Fibroblast of lung (primary cell): ENCODE data around the gene DUS2. TPM values are rescaled to one million over a fixed set of nuclear protein-coding genes. Genes with fewer than 3 reads are reported as not detected.

Source experiments
- DNase-seq, 2 donors: peaks; one replicate each; pipeline versions ENCODE4 v3.0.0 to v3.0.0-alpha.2; 2010; ENCODE audit warnings: low read depth in 2 of 2
- H2AFZ ChIP-seq: 2 replicates; pipeline ENCODE4 v1.5.1; 2012; ENCODE audit warnings: low read length, control low read depth, inconsistent platforms
- H3K27ac ChIP-seq: 2 replicates; pipeline ENCODE4 v1.5.1; 2011; ENCODE audit warnings: low read length, control low read depth; ENCODE audit not compliant: insufficient read depth
- H3K27me3 ChIP-seq: 2 replicates; pipeline ENCODE4 v1.5.1; 2011; ENCODE audit warnings: mild to moderate bottlenecking, low read length; ENCODE audit not compliant: control insufficient read depth, insufficient read depth
- H3K36me3 ChIP-seq: 2 replicates; pipeline ENCODE4 v1.5.1; 2011; ENCODE audit warnings: low read length; ENCODE audit not compliant: control insufficient read depth, insufficient read depth
- H3K4me1 ChIP-seq: 2 replicates; pipeline ENCODE4 v1.5.1; 2011; ENCODE audit warnings: low read length; ENCODE audit not compliant: control insufficient read depth, insufficient read depth; ENCODE audit errors: extremely low read depth
- H3K4me2 ChIP-seq: 2 replicates; pipeline ENCODE4 v1.5.1; 2011; ENCODE audit warnings: low read length, control low read depth; ENCODE audit not compliant: insufficient read depth; ENCODE audit errors: extremely low read depth
- H3K4me3 ChIP-seq, 4 experiments: fragments of 200-600 bp in 1 of 4; sonication (generic) in 1 of 4; replicated peaks in 1 of 4; 2 replicates each; pipeline ENCODE4 v1.5.1; 2011 to 2016; ENCODE audit warnings: low read length in 4 of 4, low read depth in 3 of 4, mild to moderate bottlenecking in 3 of 4, control low read depth in 2 of 4, inconsistent platforms in 1 of 4, mixed read lengths in 1 of 4; ENCODE audit not compliant: insufficient read depth in 1 of 4; ENCODE audit errors: control extremely low read depth in 1 of 4
- H3K79me2 ChIP-seq: 2 replicates; pipeline ENCODE4 v1.5.1; 2012; ENCODE audit warnings: mild to moderate bottlenecking, low read length, inconsistent platforms; ENCODE audit not compliant: control insufficient read depth, insufficient read depth
- H3K9ac ChIP-seq: 2 replicates; pipeline ENCODE4 v1.5.1; 2011; ENCODE audit warnings: mild to moderate bottlenecking, low read length, control low read depth; ENCODE audit not compliant: insufficient read depth
- H3K9me3 ChIP-seq: 2 replicates; pipeline ENCODE4 v1.5.1; 2012; ENCODE audit warnings: low read depth, low read length; ENCODE audit not compliant: control insufficient read depth, insufficient read depth
- H4K20me1 ChIP-seq: 2 replicates; pipeline ENCODE4 v1.5.1; 2011; ENCODE audit warnings: low read length; ENCODE audit not compliant: control insufficient read depth, insufficient read depth; ENCODE audit errors: extremely low read depth
- CTCF ChIP-seq, 2 donors: IDR thresholded peaks in 1 of 2; conservative IDR thresholded peaks in 1 of 2; 1 replicate in 1 of 2; 2 replicates in 1 of 2; pipeline ENCODE4 v1.5.1; 2011 to 2012; ENCODE audit warnings: low read length in 2 of 2, control low read depth in 1 of 2, inconsistent platforms in 1 of 2, low read depth in 1 of 2, mild to moderate bottlenecking in 1 of 2
- EZH2 ChIP-seq: IDR thresholded peaks from 2 replicates; pipeline ENCODE4 v1.5.1; 2012; ENCODE audit warnings: low read length, control low read depth, mild to moderate bottlenecking; ENCODE audit errors: missing control alignments
- polyA plus RNA-seq, 2 donors: library from polyadenylated mRNA; depleted of rRNA in 1 of 2; stranded (reverse) in 1 of 2; unstranded in 1 of 2; fragments of >200 nt; gene quantifications; 2 replicates each; pipeline ENCODE4 v1.2.1, GENCODE V29; 2011 to 2012; ENCODE audit warnings: missing spikeins in 1 of 2
- total RNA-seq: library from RNA; depleted of rRNA; stranded (reverse); fragments of >200 nt; gene quantifications from 2 replicates; pipeline ENCODE4 v1.2.1, GENCODE V29; 2014

Gene DUS2
- total and polyA plus RNA-seq, 2 donors (not counting 1 experiment from before 2014, with no cell fraction given), result 10.2 to 16.8 TPM

- Histone ChIP-seq H3K27ac (no peak overlapping the region), H3K9ac (no peak overlapping the region)
- TF ChIP-seq EZH2 (no peak), CTCF (conservative IDR thresholded peaks at IDR 0.05 in 1 of 2, IDR thresholded peaks at IDR 0.05 in 1 of 2; ENCODE audit: low read depth in 1 of 2, low read length in 2 of 2) (no peak)
Observed at GRCh38 chr16:67988675-67989074, 34.4 kb upstream of the DUS2 start.

GRCh38 chr16:67989322-67990017, 33.6 kb upstream of the DUS2 start:
- Histone ChIP-seq H3K4me3 (no peak overlapping the region), H2AFZ (no peak overlapping the region), H3K9ac (no peak overlapping the region), H3K36me3 (no peaks in the 10 kb centered on the region), H3K27me3 (no peaks in the 10 kb centered on the region), H3K4me1 (peaks cover 6% of the 10 kb centered on the region), H3K27ac (no peak overlapping the region), H3K79me2 (no peaks in the 10 kb centered on the region), H3K4me2 (no peak overlapping the region), H4K20me1 (no peaks in the 10 kb centered on the region), H3K9me3 (no peaks in the 10 kb centered on the region)
- DNase-seq, result no peak
- TF ChIP-seq CTCF (conservative IDR thresholded peaks at IDR 0.05 in 1 of 2, IDR thresholded peaks at IDR 0.05 in 1 of 2; ENCODE audit: low read depth in 1 of 2, low read length in 2 of 2) (no peak), EZH2 (no peak)

More at GRCh38 chr16:67988675-67989074, 34.4 kb upstream of the DUS2 start:
- Histone ChIP-seq H3K4me1 (peaks cover 6% of the 10 kb centered on the region), H2AFZ (no peak overlapping the region), H3K36me3 (no peaks in the 10 kb centered on the region), H3K9me3 (no peaks in the 10 kb centered on the region), H3K4me2 (no peak overlapping the region), H3K79me2 (no peaks in the 10 kb centered on the region), H3K4me3 (no peak overlapping the region), H4K20me1 (no peaks in the 10 kb centered on the region), H3K27me3 (no peaks in the 10 kb centered on the region)
- DNase-seq, result no peak

- H3K27ac ChIP-seq, result no peak overlapping the region
- H3K9me3 ChIP-seq, result no peaks in the 10 kb centered on the region
- no peak overlapping the region for H3K4me3 ChIP-seq
- no peaks in the 10 kb centered on the region for H4K20me1 ChIP-seq
- no peak overlapping the region for H3K9ac ChIP-seq
- no peak overlapping the region for H3K4me2 ChIP-seq
- H3K79me2 ChIP-seq, result no peaks in the 10 kb centered on the region
- no peaks in the 10 kb centered on the region for H3K36me3 ChIP-seq
- DNase-seq, result no peak
- no peaks in the 10 kb centered on the region for H3K27me3 ChIP-seq
- H3K4me1 ChIP-seq, result peaks cover 4% of the 10 kb centered on the region
- H2AFZ ChIP-seq, result no peak overlapping the region
- TF ChIP-seq EZH2 (no peak), CTCF (conservative IDR thresholded peaks at IDR 0.05 in 1 of 2, IDR thresholded peaks at IDR 0.05 in 1 of 2; ENCODE audit: low read depth in 1 of 2, low read length in 2 of 2) (no peak)
Observed at GRCh38 chr16:67990018-67990386, 33.1 kb upstream of the DUS2 start.
